Peyer's patch (tissue), 4 donors: ENCODE data around the gene LRRC8C.

Experiments
- CTCF ChIP-seq, 6 experiments: fragments of 450-650 bp in 4 of 6; fragments of 200-600 bp in 2 of 6; sonication (generic) in 1 of 6; IDR thresholded peaks; one replicate each; pipeline ENCODE4 v1.5.1; 2017 to 2019; ENCODE audit warnings: antibody characterized with exemption in 6 of 6, mild to moderate bottlenecking in 3 of 6, moderate library complexity in 1 of 6
- POLR2A ChIP-seq, 2 donors: fragments of 450-650 bp; IDR thresholded peaks; one replicate each; pipeline ENCODE4 v1.5.1; 2017; ENCODE audit warnings: antibody characterized with exemption in 2 of 2, mild to moderate bottlenecking in 2 of 2, moderate library complexity in 2 of 2

GRCh38 chr1:89673251-89673650, 40.3 kb downstream of the LRRC8C start:
- TF ChIP-seq CTCF (IDR thresholded peaks at IDR 0.05): no peak
- no peak for TF ChIP-seq POLR2A (IDR thresholded peaks at IDR 0.05)
